Middle frontal gyrus (tissue), 1 donor: ENCODE data around the gene TM4SF18.
"Not testable (repeated sequence)": the region's sequence is repeated elsewhere in the genome, so short reads cannot be mapped to it uniquely, and the experiment has no call there.

Experiments used
- DNase-seq: peaks from one replicate; pipeline ENCODE4 v3.0.0-alpha.2; 2015; ENCODE audit warnings: low spot score; ENCODE audit errors: extremely low spot score

Gene TM4SF18

DNA sequence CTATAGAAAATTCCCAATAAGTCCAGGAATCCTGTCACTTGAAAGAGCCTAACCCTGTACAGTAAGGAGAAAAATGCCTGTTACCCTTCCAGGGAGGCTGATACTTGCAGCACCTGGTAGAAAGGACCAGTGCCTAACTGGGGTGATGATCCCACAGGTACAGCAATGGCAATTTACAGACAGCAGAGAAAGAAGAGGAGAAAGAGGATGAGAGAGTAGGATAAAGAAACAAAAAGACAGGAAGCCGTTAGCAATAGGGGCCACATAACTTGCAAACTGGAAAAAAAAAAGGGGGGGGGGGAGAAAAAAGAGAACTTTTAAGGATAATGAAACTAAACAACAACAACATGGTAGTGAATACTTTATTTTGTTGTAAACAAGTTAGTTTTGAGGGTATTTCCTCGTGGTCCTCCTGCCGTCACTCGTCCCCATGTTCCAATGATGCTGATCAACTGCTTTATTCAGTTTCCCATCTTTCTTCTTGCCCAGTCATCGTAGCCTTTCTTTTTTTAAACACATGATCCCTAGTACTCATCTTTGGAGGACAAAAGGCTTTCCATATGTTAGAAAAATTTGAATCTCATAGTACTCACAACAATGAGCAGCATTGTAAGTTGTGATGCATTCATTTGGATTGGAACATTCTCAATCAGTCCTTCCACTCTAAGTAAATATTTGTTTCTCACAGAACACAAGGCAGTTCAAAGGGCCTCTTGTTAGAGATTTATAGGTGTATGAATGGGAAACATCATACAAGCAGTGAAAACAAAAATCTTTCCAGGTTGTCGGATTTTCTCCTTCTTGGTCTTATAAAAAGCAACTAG, 35.5 kb upstream of the TM4SF18 start:
- DNase-seq: no peak

DNA sequence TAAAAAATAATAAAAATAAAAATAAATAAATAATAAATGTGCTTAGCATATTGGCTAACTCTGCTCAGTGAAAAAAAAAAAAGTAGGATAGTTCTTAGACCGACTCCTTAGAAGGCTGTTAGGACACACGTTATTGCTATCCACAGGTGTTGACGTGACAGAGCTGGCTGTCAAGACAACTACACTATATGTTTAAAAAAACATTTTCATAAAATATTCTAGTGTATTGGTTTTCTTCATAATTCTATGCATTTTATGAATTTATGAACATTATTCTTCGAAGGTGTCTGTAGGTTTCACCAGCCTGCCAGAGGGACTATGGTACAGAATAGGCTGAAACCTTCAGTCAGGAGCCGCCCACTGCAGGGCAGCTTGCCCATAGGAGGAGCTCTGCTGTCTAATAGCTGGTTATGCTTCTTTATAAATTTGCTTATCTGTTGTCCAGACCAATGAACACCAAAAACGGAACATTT, 34.8 kb upstream of the TM4SF18 start:
- DNase-seq: no peak

DNA sequence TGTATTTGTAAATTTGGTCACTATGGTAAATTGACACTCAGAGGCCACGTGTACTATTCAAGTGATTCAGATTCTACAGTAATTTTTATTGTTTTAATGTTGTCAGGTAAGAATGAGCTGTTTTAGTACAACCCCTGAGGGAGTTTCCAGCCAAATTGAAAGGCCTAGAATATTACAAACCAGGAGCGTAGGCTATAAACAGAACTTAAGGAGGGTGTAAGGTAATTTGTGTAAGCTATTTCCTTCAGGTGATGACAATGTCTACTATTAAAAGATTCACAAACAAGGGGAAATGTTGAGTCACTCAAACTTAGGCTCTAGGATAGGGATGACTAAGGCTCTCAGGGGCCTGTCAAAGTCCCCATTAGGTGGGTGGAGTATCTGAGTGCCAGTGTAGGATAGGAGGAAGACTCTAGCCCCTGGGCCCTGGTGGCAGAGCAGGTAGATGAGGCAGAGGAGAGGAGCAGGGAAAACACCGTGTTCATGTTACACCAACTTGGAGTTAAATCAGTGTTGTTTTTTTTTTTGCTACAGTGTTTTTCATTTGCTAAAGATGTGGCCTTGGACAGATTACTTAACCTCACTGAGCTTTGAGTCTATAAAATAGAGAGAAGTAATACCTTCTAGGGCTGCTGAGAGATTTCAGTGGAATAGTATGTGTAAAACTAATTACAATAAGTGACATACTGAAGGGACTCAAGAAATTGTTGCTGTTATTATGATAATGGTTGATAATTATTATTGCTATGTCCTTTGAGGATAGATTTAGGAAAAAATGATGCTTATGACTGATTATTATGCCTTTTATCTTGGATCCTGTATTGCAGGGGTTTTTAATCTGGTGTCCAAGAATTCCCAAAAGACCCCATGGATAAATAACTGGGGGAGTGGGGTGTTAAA, 33.8 kb upstream of the TM4SF18 start:
- no peak for DNase-seq

DNA sequence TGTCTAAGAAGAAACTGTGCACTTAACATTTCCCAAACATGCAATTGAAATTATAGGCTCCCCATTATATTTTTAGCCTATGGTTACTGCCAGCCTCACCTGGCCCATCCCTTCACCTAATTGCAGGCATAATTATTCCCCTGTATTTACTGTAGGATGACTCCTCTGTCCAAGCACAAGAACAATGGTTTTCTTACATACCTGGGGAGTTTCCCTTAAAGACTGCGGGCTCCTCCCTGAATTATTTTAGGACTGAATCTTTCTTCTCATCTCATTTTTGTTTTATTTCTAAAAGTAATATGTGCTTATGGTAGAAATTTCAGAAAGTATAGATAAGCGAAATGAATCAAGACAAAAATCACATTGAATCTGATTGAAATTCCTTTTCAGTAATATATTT, 32.6 kb upstream of the TM4SF18 start:
- DNase-seq: no peak

DNA sequence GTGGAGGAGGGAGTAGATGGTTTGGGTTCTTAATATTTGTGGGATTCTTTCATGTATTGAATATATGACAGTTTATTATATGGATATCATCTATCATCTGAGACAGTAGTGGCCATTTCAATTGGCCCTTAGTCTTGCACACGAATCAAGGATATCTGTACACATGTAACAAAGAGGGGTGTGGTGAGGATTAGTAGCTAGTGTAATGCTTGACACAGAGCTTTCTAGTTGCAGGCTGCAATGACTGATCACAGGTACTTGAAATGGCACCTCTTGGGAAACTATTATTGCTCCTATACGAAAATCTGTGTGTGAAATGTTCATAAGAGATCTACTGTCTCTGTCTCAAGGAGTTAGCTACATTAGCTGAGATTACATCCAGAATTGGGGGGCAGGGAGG, 31.2 kb upstream of the TM4SF18 start:
- no peak for DNase-seq

DNA sequence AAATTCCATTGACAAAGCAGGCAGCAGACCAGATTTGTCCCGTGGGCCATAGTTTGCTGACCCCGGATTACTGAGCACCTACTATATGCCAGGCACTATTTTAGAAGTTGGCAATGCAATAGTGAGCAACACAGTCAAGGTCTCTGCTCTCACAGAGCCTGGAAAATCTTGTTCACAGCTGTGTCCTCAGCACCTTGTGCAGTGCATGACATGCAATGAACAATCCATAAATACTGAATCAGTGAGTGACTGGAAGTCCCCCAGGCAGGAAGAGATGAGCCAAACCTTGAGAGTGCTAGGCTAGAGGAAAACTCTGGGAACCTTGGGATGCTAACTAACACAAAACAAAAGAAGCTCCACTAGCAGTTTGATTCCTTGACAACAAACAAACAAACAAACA, 29.6 kb upstream of the TM4SF18 start:
- DNase-seq: no peak

DNA sequence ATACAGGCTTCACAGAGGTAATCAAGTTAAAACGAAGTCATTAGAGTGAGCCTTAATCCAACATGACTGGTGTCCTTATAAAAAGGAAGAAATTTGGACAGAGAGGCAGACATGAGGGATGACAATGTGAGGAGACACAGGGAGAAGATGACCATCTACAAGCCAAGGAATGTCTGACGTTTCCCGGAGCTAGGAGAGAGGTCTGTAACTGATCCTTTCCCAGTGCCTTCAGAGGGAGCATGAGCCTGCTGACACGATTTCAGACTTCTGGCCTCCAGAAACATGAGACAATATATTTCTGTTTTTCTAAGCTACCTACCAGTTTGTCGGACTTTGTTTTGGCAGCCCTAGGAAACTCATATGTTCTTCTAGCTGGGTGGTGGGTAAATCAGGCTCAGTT, 28.9 kb upstream of the TM4SF18 start:
- DNase-seq: no peak

DNA sequence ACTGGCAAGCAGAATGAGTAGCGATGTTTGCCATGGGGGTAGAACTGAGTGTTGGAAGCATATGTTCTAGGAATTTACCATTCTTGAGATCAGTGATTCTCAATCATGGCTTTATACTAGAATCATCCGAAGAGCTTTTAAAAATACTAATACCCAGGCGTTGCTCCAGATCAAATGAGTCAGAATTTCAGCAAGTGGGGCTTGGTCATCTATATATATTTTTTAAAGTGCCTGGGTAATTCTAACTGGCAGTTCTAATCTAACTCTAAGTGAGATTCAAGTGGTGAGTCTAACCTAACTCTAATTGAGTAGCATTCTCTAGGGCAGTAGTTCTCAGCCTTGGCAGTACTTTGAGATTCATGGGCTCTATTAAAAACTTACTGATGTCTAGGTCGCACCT, 23.2 kb upstream of the TM4SF18 start:
- DNase-seq: no peak

DNA sequence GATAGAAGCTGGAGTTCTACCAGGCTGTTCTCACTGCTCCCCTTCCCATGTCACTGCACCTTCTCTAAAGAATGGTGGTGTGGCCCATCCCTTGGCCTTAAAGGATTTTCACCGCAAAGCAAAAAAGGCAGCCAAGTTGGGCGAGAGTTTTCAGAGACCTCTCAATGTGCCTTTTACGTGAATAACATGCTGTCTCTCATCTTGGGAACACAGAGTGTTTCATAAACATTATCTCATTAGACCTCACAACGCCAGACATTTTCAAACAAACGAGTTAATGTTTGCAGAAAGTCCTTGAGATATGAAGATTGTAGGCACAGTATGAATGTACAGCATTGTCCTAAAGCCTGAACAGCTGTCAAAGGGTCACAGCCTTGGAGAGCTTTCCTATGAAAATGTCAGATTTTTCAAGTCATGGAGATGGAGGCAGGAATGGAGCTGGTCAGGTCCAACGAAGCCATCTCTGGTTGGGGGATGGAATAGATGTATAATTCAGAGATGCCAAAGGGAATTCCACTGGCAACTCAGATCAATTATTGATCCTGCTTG, 22.7 kb upstream of the TM4SF18 start:
- DNase-seq: no peak

DNA sequence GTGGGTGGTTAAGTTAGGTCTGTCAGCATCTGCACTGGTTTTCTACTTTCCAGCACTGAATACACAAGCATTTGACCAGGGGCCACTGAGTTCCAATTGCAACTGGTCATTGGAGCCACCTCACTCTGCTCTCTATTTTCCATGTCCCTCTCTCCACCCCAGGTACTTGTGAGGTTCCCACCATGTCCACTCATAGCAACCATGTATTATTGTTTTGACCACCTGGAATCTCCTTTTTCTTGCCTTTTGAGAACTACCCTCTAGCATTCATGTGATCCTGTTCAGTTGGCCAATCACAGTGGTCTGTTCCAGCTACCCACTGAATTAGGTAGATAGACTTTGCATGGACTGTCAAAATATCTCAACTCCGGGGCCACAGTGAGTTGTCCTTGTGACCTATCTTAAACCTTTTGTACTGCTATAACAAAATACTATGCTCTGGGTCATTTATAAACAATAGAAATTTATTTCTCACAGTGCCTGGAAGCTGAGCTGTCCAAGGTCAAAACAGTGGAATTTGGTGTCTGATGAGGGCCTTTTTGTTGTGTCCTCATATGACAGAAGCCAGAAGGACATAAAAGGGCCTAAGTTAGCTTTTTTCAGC, 20.2 kb upstream of the TM4SF18 start:
- DNase-seq: no peak

DNA sequence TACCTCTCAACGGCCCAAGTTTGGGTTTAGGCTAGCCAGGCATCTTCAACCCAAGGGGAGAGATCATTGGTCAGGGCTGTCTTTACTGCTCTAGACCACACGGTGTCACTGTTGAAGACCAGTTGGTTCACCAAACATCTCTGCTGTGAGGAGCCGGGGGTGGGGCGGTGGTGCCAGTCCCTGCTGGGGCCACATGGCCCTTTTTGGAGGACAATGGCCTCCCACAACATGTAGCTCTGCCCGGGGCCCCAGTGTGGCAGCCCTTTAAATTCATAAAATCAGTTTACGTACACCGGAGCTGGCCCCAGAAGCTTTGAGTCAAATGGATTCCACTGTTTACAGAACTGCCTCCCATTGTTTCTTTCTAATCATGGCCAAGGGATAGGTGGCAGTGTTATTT, 19.1 kb upstream of the TM4SF18 start:
- no peak for DNase-seq

DNA sequence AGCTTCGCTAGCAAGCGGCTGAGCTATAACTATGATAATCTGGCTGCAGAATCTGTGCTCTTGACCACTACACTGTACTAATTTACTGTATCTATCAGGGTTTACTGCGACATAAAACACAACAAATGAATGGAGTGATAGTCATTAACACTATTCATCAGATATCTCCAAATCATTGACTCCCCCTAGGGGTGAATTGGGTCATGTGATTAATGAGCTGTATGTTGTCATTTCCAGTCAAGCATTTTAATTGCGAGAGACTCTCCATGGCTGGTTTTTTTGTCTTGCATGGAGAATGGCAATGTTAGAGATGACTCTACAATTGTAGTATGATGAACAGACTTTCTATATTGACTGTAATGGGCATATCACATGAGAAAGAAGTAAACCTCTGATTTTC, 10.5 kb upstream of the TM4SF18 start:
- DNase-seq: no peak

DNA sequence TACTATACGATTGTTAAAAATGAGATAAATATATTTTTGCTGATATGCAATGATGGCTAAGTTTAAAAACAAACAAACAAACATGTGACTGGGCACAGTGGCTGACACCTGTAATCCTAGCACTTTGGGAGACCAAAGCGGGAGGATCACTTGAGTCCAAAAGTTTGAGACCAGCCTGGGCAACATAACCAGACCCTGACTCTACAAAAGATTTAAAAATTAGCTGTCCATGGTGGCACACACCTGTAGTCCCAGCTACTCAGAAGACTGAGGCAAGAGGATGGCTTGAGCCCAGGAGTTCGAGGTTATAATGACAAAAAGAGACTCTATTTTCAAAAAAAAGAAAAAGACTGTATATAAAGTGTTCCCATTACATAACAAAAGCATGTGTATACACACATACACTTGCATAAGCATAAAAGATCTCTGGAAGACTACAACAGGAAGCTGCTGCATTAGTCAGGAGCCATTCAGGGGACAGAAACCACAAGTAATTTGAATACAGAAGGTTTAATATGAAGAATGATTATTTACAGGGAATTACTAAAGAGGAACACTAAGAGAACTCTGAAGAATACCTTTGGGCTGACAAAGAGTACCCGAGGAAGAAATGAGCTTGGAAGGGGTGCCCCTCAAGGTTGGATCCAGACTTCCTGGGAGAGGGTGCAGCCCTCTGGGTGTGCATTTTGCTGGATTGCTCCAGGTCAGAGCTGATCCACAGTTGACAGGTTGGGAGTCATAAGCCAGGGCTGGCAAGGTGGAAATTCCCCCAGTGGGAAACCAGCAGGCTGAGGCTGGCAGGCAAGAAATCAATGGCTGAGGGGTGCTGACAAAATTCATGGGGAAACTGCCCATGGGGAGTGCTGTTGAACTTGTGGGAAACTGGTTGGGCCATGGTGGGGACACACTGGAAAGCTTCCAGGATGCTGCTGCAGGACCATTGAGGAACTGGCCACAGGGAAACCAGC, 9.3 kb upstream of the TM4SF18 start:
- DNase-seq: no peak

DNA sequence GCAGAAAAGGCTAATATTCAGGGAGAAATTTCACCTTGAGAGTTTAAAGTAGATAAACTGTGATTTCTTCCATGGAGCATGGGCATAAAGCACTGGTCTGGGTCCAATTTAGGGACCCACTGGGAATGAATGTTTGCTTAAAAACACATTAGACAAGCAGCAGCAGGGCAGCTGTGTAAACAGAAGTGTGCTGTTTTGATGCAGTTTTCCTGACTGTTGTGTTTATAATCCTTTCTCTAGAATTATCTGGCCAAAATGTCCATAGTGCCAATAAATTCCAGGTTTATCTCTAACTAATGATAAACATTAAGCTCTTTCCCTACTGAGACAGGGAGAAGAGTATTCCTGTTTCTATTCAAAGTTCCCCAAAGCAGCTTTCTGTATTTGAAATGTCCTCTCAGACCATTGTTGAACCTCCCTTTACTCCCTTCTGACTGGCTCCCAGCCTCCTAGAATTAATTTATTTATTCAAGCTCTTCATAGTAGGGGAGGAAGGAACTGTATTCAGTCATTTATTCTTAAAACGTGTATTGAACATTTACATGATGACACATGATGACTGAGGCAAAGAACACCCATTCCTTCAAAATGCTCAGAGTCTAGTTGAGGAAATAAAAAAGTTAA, 7.0 kb upstream of the TM4SF18 start:
- DNase-seq: no peak

DNA sequence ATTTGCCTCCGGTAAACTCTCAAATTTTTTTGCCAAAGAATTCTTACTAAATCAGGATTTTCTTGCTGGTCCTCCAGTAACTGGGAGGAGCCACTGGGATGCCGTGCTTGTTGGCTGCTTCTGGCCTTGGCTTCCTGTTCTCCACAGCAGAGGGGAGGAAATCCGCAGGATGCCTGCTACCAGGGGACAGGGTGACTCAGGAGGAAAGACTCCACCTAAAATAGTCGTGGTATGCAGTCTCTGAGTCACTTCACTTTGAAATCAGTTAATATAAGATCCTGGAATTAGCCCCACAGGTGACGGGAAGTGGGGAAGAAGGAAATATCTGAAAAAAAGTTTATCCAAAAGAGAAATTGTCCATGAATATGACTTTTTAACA, 6.5 kb upstream of the TM4SF18 start:
- no peak for DNase-seq

DNA sequence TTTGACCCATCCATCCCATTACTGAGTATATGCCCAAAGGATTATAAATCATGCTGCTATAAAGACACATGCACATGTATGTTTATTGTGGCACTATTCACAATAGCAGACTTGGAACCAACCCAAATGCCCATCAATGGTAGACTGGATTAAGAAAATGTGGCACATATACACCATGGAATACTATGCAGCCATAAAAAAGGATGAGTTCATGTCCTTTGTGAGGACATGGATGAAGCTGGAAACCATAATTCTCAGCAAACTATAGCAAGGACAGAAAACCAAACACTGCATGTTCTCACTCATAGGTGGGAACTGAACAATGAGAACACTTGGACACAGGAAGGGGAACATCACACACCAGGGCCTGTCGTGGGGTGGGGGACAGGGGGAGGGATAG, 4.0 kb upstream of the TM4SF18 start:
- not testable (repeated sequence) for DNase-seq

DNA sequence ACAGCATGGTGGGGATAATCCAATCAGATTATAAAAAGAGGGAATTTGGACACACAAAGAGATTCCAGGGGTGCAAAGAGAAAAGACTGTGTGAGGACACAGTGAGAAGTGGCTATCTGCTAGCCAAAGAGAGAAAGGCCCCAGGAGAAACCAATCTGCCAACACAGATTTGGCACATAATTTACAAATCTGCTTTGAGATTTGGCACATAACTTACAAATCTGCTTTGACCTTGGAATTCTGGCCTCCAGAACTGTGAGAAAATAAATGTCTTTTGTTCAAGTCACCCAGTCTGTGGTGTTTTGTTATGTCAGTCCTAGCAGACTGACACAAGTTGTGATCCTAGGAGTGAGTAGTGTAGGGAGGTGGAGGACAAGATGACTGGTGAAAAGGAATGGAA, 3.5 kb upstream of the TM4SF18 start:
- no peak for DNase-seq

DNA sequence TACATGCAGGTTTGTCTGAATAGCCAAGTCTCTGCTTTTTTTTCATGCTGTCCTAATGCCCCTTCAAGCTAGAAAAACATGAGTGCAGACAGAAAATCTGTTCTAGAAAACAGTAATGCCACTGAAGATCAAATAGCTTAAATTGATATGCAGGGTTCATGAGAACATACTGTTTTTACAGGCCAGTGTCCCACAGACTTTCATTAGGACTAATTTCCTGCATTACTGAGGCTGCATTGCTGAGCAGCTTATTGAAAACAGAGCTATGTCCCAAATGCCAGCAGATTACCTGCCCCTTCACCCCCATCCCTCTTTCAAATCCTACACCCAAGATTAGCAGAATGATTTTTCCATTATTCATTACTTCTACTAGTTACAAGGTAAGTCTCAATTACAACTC, 665 bp downstream of the TM4SF18 start:
- no peak for DNase-seq

DNA sequence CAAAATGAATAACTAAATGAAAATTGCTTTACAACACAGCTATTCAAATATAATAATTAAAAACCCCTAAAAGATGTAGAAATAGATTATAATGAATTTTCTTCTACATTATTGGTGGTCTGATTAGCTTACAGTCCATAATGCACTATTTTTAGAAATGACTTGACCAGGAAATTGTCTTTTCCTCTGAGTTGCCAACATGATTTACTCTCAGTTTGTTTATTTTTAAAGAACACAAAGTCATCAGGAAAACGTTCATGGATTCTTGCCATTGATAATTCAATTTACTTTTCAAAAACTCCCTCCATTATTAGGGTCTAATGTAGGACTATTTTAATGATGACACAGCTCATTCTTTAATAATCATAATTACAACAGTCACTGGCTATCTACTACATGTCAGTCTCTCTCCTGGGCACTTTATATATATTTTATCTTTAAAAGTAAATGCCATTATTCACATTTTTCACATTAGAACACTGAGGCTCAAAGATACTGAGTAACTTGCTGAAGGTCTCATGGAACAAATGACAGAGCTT, 1.1 kb downstream of the TM4SF18 start:
- DNase-seq: no peak

DNA sequence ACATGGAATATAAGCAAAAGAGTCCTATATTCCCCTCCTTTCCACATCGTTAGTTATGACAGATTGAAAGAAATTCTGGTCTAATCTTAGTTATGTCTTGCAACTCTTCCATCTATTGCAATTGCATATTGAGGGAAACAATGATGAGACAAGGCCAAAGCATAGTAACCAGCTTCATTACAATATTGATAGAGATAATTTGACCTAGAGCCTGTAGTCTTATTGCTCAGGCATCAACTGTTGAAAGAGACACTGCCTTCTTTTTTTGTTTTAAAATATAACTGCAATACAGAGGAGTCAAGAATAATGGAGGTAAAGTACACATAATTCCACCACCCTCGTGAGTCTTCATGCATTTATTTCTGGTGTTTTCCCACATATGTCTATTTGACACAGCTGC, 2.0 kb downstream of the TM4SF18 start:
- DNase-seq: no peak
